Measurements from ENCODE around the gene VPS51.

VPS51 gene

DNA sequence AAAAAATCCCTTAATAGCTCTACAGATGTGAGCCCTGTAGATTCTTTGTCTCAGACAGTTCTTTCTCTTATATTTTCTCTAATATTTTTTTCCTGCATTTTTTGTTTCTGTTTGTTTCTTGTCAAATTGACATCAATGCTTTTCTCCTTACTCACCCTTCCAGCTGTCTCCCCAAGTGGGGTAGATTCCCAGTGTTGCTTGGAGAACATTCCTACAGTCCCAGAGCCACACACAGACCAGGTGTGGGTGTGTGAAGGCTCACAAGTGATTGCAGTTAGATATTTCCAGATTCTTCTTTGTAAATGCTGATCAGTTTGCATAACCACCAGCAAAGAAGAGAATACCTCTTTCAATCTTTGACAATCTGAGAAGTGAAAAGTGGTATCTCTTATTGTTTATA, 7.5 kb downstream of the VPS51 start:
- no peak overlapping the region for H3K27ac ChIP-seq
- no peak for DNase-seq (ENCODE audit: low read depth, low spot score)

- DNase-seq (ENCODE audit: low read depth, low spot score) = no peak
- H3K27ac ChIP-seq = no peak overlapping the region
Observed at GRCh38 chr11:65104628-65105027, 8.6 kb downstream of the VPS51 start.

GRCh38 chr11:65107078-65107477, 11.1 kb downstream of the VPS51 start:
- no peak overlapping the region for H3K27ac ChIP-seq
- DNase-seq (ENCODE audit: low read depth, low spot score) = no peak

DNA sequence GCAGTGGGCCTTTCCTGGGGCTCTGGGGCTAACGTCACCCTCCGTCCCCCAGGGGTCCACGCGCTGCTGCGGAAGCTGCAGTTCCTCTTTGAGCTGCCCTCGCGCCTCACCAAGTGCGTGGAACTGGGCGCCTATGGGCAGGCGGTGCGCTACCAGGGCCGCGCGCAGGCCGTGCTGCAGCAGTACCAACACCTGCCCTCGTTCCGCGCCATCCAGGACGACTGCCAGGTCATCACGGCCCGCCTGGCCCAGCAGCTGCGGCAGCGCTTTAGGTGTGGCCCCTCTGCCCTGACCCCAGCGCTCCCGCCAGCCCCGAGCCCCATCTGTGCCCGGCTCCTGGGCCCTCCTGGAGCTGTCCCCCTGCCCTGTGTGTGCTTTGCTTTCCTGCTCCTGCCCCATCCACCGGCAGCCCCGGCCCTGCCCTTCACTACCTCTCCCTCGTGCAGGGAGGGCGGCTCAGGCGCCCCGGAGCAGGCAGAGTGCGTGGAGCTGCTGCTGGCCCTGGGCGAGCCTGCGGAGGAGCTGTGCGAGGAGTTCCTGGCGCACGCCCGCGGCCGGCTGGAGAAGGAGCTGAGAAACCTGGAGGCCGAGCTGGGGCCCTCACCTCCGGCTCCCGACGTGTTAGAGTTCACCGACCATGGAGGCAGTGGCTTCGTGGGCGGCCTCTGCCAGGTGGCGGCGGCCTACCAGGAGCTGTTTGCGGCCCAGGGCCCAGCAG, 11.9 kb downstream of the VPS51 start:
- DNase-seq (ENCODE audit: low read depth, low spot score) = no peak
- no peak overlapping the region for H3K27ac ChIP-seq

DNA sequence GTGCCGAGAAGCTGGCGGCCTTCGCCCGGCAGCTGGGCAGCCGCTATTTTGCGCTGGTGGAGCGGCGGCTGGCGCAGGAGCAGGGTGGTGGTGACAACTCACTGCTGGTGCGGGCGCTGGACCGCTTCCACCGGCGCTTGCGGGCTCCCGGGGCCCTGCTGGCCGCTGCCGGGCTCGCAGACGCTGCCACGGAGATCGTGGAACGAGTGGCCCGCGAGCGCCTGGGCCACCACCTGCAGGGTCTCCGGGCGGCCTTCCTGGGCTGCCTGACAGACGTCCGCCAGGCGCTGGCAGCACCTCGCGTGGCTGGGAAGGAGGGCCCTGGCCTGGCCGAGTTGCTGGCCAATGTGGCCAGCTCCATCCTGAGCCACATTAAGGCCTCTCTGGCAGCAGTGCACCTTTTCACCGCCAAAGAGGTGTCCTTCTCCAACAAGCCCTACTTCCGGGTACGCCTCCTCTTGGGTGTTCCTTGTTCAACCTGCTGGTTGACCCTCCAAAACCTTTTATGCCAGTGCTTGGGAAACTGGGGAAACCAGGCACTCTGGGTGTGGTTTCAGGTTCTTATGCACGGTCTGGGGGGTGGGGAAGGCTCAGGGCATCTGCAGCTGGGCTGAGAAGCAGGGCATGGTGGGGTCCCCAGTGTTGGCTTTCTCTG, 12.6 kb downstream of the VPS51 start:
- no peak for DNase-seq (ENCODE audit: low read depth, low spot score)
- H3K27ac ChIP-seq = no peak overlapping the region

DNA sequence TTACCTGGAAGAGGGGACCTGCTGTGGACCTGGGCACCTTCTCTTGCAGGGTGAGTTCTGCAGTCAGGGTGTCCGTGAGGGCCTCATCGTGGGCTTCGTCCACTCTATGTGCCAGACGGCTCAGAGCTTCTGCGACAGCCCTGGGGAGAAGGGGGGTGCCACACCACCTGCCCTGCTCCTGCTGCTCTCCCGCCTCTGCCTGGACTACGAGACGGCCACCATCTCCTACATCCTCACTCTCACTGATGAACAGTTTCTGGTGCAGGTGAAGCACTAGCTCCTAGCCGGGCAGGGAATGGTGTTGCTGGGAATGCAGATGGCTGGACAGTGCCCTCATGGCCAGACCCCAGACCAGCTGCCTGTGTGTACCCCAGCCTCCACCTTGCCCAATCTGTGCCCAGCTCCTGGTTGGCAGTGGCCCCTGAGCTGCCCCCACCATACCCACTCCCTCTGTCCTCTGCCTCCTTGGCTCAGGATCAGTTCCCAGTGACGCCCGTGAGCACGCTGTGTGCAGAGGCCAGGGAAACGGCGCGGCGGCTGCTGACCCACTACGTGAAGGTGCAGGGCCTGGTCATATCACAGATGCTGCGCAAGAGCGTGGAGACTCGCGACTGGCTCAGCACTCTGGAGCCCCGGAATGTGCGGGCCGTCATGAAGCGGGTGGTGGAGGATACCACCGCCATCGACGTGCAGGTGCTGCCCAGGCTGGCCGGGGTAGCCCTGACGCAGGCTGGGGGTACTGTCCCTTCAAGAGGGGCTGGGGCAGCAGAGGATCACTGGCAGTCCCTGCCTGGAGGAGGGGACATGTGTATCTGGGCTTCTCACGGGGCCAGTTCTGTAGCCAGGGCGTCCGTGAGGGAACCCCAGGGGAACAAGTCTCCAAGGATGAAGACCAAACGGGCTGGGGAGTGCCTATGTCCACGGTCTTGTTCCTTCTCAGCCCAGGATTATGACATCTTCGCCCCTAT, 13.5 kb downstream of the VPS51 start:
- no peak overlapping the region for H3K27ac ChIP-seq

DNA sequence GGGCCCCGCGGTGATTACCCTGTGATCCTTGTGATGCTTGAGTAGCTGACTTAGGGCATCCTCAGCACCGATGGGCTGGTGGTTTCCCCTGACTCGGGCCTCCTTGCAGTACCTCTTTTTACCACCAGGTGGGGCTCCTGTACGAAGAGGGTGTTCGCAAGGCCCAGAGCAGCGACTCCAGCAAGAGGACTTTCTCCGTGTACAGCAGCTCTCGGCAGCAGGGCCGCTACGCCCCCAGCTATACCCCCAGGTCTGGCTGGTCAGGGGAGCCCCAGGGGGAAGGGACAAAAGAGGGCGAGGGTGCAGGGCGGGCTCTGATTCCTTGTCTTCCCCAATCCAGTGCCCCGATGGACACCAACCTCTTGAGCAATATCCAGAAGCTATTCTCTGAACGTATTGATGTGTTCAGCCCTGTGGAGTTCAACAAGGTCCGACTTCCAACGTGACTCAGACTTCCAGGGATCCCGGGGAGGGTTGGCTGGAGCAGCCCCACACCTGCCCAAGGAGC, 14.4 kb downstream of the VPS51 start:
- no peak for DNase-seq (ENCODE audit: low read depth, low spot score)
- H3K27ac ChIP-seq = peak overlapping the region; percentile 4

More for the DNA sequence above, 13.5 kb downstream of the VPS51 start:
- no peak for DNase-seq (ENCODE audit: low read depth, low spot score)

DNA sequence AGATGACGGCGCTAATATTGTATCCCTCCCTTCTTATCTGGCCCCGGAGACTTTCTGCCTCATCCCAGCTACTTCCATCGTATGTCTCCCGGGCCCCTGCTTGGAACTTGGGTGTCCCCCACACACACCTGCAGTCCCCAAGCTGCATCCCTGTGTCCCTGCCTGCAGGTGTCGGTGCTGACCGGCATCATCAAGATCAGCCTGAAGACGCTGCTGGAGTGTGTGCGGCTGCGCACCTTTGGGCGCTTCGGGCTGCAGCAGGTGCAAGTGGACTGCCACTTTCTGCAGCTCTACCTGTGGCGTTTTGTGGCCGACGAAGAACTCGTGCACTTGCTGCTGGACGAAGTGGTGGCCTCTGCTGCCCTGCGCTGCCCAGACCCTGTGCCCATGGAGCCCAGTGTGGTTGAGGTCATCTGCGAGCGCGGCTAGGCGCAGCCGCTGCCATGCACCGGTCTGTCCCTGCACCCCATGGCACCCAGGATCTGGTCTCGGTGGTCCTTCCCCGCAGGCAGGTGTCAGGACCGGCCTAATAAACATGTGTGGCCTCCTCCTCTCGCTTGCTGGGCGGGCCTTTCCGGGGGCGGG, 15.2 kb downstream of the VPS51 start:
- no peak for DNase-seq (ENCODE audit: low read depth, low spot score)
- H3K27ac ChIP-seq = no peak overlapping the region

DNA sequence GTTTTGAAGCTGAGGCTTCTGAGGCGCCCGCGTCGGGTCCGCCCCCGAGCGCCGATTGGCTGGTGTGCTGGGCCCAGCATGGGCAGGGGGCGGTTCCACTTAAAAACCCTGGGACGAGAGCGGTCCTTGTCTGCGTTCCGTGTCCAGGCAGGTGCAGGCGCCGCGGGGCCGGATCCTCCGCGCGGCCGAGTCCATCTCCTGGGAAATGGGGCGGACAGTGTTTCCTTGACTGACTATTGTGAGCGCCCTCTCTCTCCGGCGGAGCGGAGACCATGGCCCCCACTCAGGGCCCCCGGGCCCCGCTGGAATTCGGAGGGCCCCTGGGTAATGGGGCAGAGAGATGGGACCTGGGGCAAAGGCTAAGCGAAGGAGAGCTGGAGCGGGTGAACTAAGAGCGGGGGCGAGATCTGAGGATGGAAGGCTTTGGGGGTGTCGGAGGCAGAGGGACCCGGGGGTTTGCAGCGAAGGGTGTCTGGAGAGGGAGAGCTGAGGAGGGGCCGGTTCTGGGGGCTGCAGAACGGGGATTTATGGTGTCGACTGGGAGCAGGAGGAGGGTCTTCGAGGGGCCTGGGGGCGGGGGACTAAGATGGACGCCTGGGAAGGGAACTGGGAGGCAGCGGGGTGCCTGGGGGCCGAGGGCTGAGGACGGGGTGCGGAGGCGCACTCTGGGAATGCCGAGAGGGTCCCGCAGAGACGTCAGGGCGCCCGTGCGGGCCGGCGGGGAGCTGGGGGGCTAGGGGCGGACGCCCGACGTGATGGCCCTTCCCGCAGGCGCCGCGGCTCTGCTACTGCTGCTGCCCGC, 15.9 kb downstream of the VPS51 start, which contains the start of gene TM7SF2:
TM7SF2 (plus strand) TSS at position 129 of the 802 bp plus-strand sequence; CDS start at position 273, 144 bp downstream.
- H3K27ac ChIP-seq = peak within 1 kb of the TSS; percentile 17
- DNase-seq (ENCODE audit: low read depth, low spot score) = peak; percentile 69

GRCh38 chr11:65112546-65113360, 16.7 kb downstream of the VPS51 start:
- no peak overlapping the region for H3K27ac ChIP-seq
- DNase-seq (ENCODE audit: low read depth, low spot score) = no peak

GRCh38 chr11:65113361-65113756, 17.3 kb downstream of the VPS51 start:
- H3K27ac ChIP-seq = no peak overlapping the region
- DNase-seq (ENCODE audit: low read depth, low spot score) = no peak

- no peak for DNase-seq (ENCODE audit: low read depth, low spot score)
- no peak overlapping the region for H3K27ac ChIP-seq
Observed at GRCh38 chr11:65113839-65114238, 17.8 kb downstream of the VPS51 start.

DNA sequence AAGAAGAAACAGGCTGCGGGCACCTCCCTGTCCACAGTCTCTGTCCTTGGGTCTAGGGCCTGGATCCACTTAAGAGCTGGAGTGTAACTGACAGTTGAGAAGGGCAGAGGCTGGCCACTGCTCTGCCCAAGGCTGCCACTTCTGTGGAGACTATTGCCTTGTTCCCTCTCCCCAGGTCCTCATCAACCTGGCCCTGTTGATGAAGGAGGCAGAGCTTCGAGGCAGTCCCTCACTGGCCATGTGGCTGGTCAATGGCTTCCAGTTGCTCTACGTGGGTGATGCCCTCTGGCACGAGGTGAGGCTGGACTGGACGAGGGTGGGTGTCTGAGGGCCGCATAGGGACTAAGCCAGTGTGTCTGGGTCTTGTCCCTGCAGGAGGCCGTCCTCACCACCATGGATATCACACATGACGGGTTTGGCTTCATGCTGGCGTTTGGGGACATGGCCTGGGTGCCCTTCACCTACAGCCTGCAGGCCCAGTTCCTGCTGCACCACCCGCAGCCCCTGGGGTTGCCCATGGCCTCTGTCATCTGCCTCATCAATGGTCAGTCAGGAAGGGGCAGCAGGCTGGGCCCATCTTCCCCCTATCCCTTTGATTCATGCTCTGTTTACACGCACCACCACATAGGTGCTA, 18.6 kb downstream of the VPS51 start:
- H3K27ac ChIP-seq = no peak overlapping the region
- no peak for DNase-seq (ENCODE audit: low read depth, low spot score)

- H3K27ac ChIP-seq = peak overlapping the region; percentile 93
Observed at GRCh38 chr11:65115361-65116082, 19.5 kb downstream of the VPS51 start.

GRCh38 chr11:65116370-65117205, 20.6 kb downstream of the VPS51 start:
- DNase-seq (ENCODE audit: low read depth, low spot score) = no peak
- peak overlapping the region; percentile 93 for H3K27ac ChIP-seq

More at GRCh38 chr11:65115361-65116082, 19.5 kb downstream of the VPS51 start:
- no peak for DNase-seq (ENCODE audit: low read depth, low spot score)

All from epithelial cell of prostate (primary cell).